GM23338 (cell line): ENCODE results near the gene TAF1D. TPM values are rescaled to one million over a fixed set of nuclear protein-coding genes. Genes with fewer than 3 reads are reported as not detected.

Experiments
- ATAC-seq: fragments of 200-7000 bp; cut with Tn5 transposase; 3 replicates; pipeline ENCODE4 v1.9.1; 2020
- DNase-seq: peaks from one replicate; pipeline ENCODE4 v3.0.0-alpha.2; 2015; ENCODE audit warnings: low spot score
- H2AFZ ChIP-seq: fragments of 200-600 bp; sonication (generic); 2 replicates; pipeline ENCODE4 v1.8.0; 2016; ENCODE audit warnings: antibody characterized with exemption, mild to moderate bottlenecking, moderate library complexity
- H3F3A ChIP-seq: fragments of 200-600 bp; sonication (generic); replicated peaks from 2 replicates; pipeline ENCODE4 v1.8.0; 2017; ENCODE audit warnings: antibody characterized with exemption, mixed run types, low read depth
- H3K27ac ChIP-seq: fragments of 200-600 bp; sonication (generic); 2 replicates; pipeline ENCODE4 v1.6.1; 2016; ENCODE audit warnings: low read depth
- H3K27me3 ChIP-seq: fragments of 200-600 bp; sonication (generic); 2 replicates; pipeline ENCODE4 v1.8.0; 2016; ENCODE audit warnings: mild to moderate bottlenecking, mixed run types, moderate library complexity; ENCODE audit not compliant: insufficient read depth
- H3K36me3 ChIP-seq: fragments of 200-600 bp; sonication (generic); 2 replicates; pipeline ENCODE4 v1.8.0; 2016; ENCODE audit warnings: mild to moderate bottlenecking; ENCODE audit not compliant: insufficient read depth
- H3K4me1 ChIP-seq: fragments of 200-600 bp; sonication (generic); 2 replicates; pipeline ENCODE4 v1.8.0; 2016; ENCODE audit warnings: mild to moderate bottlenecking, moderate library complexity; ENCODE audit not compliant: insufficient read depth
- H3K4me2 ChIP-seq: fragments of 200-600 bp; sonication (generic); 2 replicates; pipeline ENCODE4 v1.7.1; 2017; ENCODE audit warnings: mixed run types
- H3K4me3 ChIP-seq: fragments of 200-600 bp; sonication (generic); 2 replicates; pipeline ENCODE4 v1.6.1; 2016; ENCODE audit warnings: mixed run types
- H3K79me2 ChIP-seq: fragments of 200-600 bp; sonication (generic); replicated peaks from 2 replicates; pipeline ENCODE4 v1.8.0; 2017; ENCODE audit warnings: mild to moderate bottlenecking; ENCODE audit not compliant: insufficient read depth
- H3K9me2 ChIP-seq: fragments of 200-600 bp; sonication (generic); 2 replicates; pipeline ENCODE4 v1.8.0; 2017; ENCODE audit not compliant: insufficient read depth
- H4K20me1 ChIP-seq: fragments of 200-600 bp; sonication (generic); replicated peaks from 2 replicates; pipeline ENCODE4 v1.8.0; 2017; ENCODE audit warnings: mild to moderate bottlenecking; ENCODE audit not compliant: insufficient read depth
- H3K27ac Mint-ChIP-seq: 2 replicates; pipeline ENCODE4 v1.8.0; 2020; ENCODE audit warnings: inconsistent platforms, mild to moderate bottlenecking, moderate library complexity, mixed read lengths
- H3K27me3 Mint-ChIP-seq: 3 replicates; pipeline ENCODE4 v1.8.0; 2022; ENCODE audit warnings: low read depth, mild to moderate bottlenecking, moderate library complexity, mixed read lengths, inconsistent platforms; ENCODE audit not compliant: insufficient read depth, poor library complexity
- H3K36me3 Mint-ChIP-seq: 3 replicates; pipeline ENCODE4 v1.8.0; 2021; ENCODE audit warnings: low read depth, mild to moderate bottlenecking, inconsistent platforms, moderate library complexity, mixed read lengths
- H3K4me1 Mint-ChIP-seq: 3 replicates; pipeline ENCODE4 v1.8.0; 2020; ENCODE audit warnings: mild to moderate bottlenecking, inconsistent platforms, mixed read lengths
- H3K4me3 Mint-ChIP-seq: 3 replicates; pipeline ENCODE4 v1.8.0; 2021; ENCODE audit warnings: moderate library complexity, mild to moderate bottlenecking, inconsistent platforms, mixed read lengths
- H3K9me3 Mint-ChIP-seq: 3 replicates; pipeline ENCODE4 v1.8.0; 2020; ENCODE audit warnings: moderate library complexity, mild to moderate bottlenecking, inconsistent platforms, mixed read lengths
- CREB1 ChIP-seq: fragments of 250-450 bp; sonication (Bioruptor Pico); IDR thresholded peaks from 2 replicates; pipeline ENCODE4 v1.5.0; 2020; ENCODE audit warnings: low read depth, mild to moderate bottlenecking, moderate library complexity
- CTCF ChIP-seq, 2 experiments: fragments of 200-600 bp in 1 of 2; sonication (generic) in 1 of 2; conservative IDR thresholded peaks; 2 replicates each; pipeline versions ENCODE4 v1.5.1 to v1.6.1; 2016 to 2017; ENCODE audit warnings: antibody characterized with exemption in 2 of 2, low read depth in 2 of 2, mild to moderate bottlenecking in 2 of 2, moderate library complexity in 1 of 2
- ETS1 ChIP-seq: IDR thresholded peaks from 2 replicates; pipeline ENCODE4 v1.6.1; 2016; ENCODE audit warnings: antibody characterized with exemption
- EZH2 ChIP-seq: fragments of 200-600 bp; sonication (generic); IDR thresholded peaks from one replicate; pipeline ENCODE4 v1.8.0; 2017; ENCODE audit warnings: antibody characterized with exemption, mild to moderate bottlenecking, low read depth; ENCODE audit not compliant: unreplicated experiment
- EZH2phosphoT487 ChIP-seq: fragments of 200-600 bp; sonication (generic); IDR thresholded peaks from one replicate; pipeline ENCODE4 v1.8.1; 2018; ENCODE audit warnings: antibody characterized with exemption; ENCODE audit not compliant: unreplicated experiment
- JUNB ChIP-seq: IDR thresholded peaks from one replicate; pipeline ENCODE4 v1.6.1; 2016; ENCODE audit warnings: antibody characterized with exemption; ENCODE audit not compliant: unreplicated experiment
- NANOG ChIP-seq: IDR thresholded peaks from 2 replicates; pipeline ENCODE4 v1.6.1; 2016; ENCODE audit warnings: antibody characterized with exemption, borderline replicate concordance
- POLR2AphosphoS5 ChIP-seq: IDR thresholded peaks from 2 replicates; pipeline ENCODE4 v1.6.1; 2016; ENCODE audit warnings: antibody characterized with exemption, low read depth
- REST ChIP-seq: IDR thresholded peaks from one replicate; pipeline ENCODE4 v1.6.1; 2018; ENCODE audit warnings: antibody characterized with exemption; ENCODE audit not compliant: unreplicated experiment
- STAT1 ChIP-seq: IDR thresholded peaks from one replicate; pipeline ENCODE4 v1.6.1; 2016; ENCODE audit warnings: antibody characterized with exemption; ENCODE audit not compliant: unreplicated experiment
- ZNF114 ChIP-seq: fragments of 250-450 bp; sonication (Bioruptor Pico); IDR thresholded peaks from 2 replicates; pipeline ENCODE4 v1.5.0; 2020; ENCODE audit warnings: mild to moderate bottlenecking, moderate library complexity
- ZNF331 ChIP-seq: fragments of 250-450 bp; sonication (Bioruptor Pico); IDR thresholded peaks from 2 replicates; pipeline ENCODE4 v1.5.0; 2020; ENCODE audit warnings: low read depth, mild to moderate bottlenecking, moderate library complexity
- ZNF462 ChIP-seq: fragments of 250-450 bp; sonication (Bioruptor Pico); IDR thresholded peaks from 2 replicates; pipeline ENCODE4 v1.5.0; 2020; ENCODE audit warnings: mild to moderate bottlenecking, moderate library complexity
- polyA plus RNA-seq: library from polyadenylated mRNA; unstranded; fragments of >200 nt; fragmentation: Nextera tagmentation; extraction: Ambion mirVana; gene quantifications from 2 replicates; pipeline ENCODE4 v1.2.1, GENCODE V29; 2016
- total RNA-seq: library from RNA; depleted of rRNA; stranded (reverse); fragments of >200 nt; shearing (Covaris generic); gene quantifications from 2 replicates; pipeline ENCODE4 v1.2.3, GENCODE V29; 2014

The TAF1D gene
- total and polyA plus RNA-seq, 2 experiments from 2014 or later = 240 to 246 TPM

GRCh38 chr11:93761910-93762309 lies 20.6 kb upstream of the TAF1D start:
- TF ChIP-seq REST (no peak), EZH2phosphoT487 (no peak), NANOG (no peak), CREB1 (CRISPR knock-in tag) (no peak), CTCF (conservative IDR thresholded peaks at IDR 0.05; ENCODE audit: low read depth in 2 of 2) (no peak), ZNF462 (CRISPR knock-in tag) (no peak), EZH2 (no peak), ZNF331 (CRISPR knock-in tag) (no peak), ZNF114 (CRISPR knock-in tag) (no peak), POLR2AphosphoS5 (no peak), JUNB (no peak), ETS1 (no peak), STAT1 (no peak)
- H2AFZ ChIP-seq = no peak overlapping the region
- H3K4me2 ChIP-seq = no peak overlapping the region
- DNase-seq (no peak), ATAC-seq (no peak)
- no peak overlapping the region for H3K4me3 ChIP-seq
- H3K36me3 ChIP-seq = peaks cover 34% of the 10 kb centered on the region
- H3F3A ChIP-seq = no peaks in the 10 kb centered on the region
- Mint-ChIP-seq H3K27me3 (peaks cover 2% of the 10 kb centered on the region), H3K4me1 (no peaks in the 10 kb centered on the region), H3K36me3 (peaks cover 35% of the 10 kb centered on the region), H3K4me3 (no peak overlapping the region), H3K9me3 (no peaks in the 10 kb centered on the region), H3K27ac (no peak overlapping the region)
- no peaks in the 10 kb centered on the region for H3K4me1 ChIP-seq
- no peaks in the 10 kb centered on the region for H3K27me3 ChIP-seq
- H4K20me1 ChIP-seq = no peaks in the 10 kb centered on the region
- no peaks in the 10 kb centered on the region for H3K79me2 ChIP-seq
- no peaks in the 10 kb centered on the region for H3K9me2 ChIP-seq
- H3K27ac ChIP-seq = no peak overlapping the region
